HG03095 (cell line): ENCODE data around the gene GJB2.

Experiments
- ATAC-seq: cut with Tn5 transposase; IDR thresholded peaks from one replicate; pipeline ENCODE4 v1.9.1; 2021; ENCODE audit warnings: moderate library complexity; ENCODE audit not compliant: unreplicated experiment

The GJB2 gene

GRCh38 chr13:20192836-20193161, at the start of gene GJB2:
GJB2 (minus strand) TSS chr13:20192938; CDS start chr13:20189581, 3,357 bp downstream.
- no peak for ATAC-seq

- no peak for ATAC-seq
Observed at GRCh38 chr13:20241593-20241992, 48.9 kb upstream of the GJB2 start.

- no peak for ATAC-seq
Observed at GRCh38 chr13:20239748-20240147, 47.0 kb upstream of the GJB2 start.

GRCh38 chr13:20232556-20233277, 40.0 kb upstream of the GJB2 start:
- no peak for ATAC-seq

GRCh38 chr13:20231839-20232555, 39.3 kb upstream of the GJB2 start, which contains the start of gene GJB6:
GJB6 (minus strand) TSS chr13:20232319; CDS start chr13:20223480, 8,839 bp downstream.
- no peak for ATAC-seq

DNA sequence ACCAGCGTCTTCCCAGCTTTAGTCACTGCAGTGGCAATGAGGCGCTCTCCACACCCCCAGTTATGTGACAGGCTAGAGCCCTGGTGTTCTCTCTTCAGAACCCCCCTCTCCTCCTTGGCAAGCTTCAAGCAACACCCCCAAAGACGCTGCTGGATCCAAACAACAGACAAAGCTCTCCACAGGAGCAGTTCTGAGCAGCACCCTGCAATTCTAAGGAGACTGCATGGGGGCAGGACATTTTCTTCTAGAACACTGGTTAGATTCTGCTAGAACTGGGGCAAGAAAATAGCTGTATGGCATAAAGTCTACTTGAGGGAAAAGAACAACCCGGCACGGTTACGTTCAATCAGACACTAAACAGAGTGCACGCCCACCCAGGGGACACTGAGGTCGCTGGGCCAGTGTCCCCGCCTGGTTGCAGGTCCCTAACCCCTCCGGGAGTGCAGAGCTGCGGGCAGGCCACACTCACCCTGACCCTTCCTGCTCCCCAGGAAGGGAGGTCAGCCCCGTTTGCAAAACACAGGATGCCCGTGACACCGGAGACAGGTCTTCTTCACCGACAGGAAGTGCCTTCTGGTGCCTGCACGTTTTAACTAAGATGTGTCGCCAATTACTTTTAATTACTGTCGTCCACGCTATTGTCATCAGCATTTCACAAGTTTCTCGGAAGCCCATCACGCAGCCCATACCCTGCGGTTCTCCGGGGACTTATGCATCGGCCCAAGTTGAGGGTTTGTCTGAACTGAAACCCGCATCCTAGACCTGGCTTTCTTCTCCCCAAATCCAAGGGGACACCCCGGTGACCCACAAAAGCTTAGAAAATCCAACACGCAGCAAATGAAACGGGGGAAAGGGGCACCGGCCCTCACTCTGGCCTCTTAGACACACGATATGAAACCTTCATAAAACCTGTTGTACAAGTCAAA, 38.4 kb upstream of the GJB2 start:
- no peak for ATAC-seq

DNA sequence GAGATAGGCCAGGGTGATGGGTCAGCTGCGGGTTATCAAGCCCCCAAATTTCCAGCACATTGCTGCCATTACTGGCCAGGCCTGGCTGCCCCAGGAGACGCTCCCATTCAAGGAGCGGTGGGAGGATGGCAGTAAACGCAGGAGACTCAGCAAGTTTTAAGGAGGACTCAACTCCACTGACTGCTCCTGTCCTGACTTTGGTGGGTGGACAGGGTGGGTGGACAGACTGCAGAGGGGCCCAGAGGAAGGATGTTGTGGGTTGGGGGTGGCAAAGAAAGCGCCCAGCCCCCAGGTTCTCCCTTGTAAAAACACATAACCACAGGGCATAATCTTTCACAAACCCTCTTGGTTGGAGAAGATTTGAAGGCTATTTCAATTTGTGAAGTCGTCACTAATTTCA, 35.0 kb upstream of the GJB2 start:
- no peak for ATAC-seq

DNA sequence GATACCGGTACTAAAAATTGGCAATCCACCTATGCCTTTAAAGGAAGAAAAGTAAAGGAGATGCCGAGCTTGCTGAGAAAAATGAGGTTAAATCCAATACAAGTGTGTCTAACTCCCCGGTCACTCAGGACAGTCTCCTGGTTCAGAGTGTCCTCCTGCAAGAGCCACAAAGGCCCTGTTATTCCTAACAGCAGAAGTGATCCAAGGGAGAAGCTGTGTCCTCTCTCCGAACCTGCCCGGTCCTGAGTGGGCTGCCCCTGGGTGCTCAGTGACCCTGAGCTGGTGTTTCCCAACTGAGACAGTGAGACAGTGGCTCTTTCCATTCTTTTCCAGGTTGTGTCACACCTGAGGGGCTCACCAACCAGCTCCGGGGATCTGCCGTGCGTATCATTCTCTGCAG, 34.5 kb upstream of the GJB2 start:
- ATAC-seq = no peak

DNA sequence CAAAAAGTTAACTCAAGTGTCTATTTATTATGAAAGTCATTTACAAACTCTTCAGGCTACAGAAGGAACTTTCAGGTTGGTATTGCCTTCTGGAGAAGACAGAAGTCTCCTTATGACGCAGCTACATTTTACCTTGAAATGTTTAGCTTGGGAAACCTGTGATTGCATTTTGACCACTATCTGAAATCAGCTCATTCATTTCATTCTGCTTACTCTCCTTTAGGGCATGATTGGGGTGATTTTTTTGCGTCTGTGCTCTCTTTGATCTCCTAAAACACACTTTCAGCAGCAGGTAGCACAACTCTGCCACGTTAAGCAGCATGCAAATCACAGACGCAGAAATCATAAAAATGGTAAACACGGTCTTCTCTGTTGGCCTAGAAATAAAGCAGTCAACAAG, 29.8 kb upstream of the GJB2 start:
- ATAC-seq = no peak

GRCh38 chr13:20221772-20222171, 29.0 kb upstream of the GJB2 start:
- no peak for ATAC-seq

- peak; percentile 94 for ATAC-seq
Observed at GRCh38 chr13:20219577-20219976, 26.8 kb upstream of the GJB2 start.

GRCh38 chr13:20217168-20217567, 24.4 kb upstream of the GJB2 start:
- no peak for ATAC-seq

GRCh38 chr13:20209948-20210347, 17.2 kb upstream of the GJB2 start:
- ATAC-seq = no peak

- ATAC-seq = no peak
Observed at GRCh38 chr13:20206698-20207235, 14.0 kb upstream of the GJB2 start.

- no peak for ATAC-seq
Observed at GRCh38 chr13:20206065-20206697, 13.4 kb upstream of the GJB2 start.

GRCh38 chr13:20198781-20199180, 6.0 kb upstream of the GJB2 start:
- no peak for ATAC-seq

DNA sequence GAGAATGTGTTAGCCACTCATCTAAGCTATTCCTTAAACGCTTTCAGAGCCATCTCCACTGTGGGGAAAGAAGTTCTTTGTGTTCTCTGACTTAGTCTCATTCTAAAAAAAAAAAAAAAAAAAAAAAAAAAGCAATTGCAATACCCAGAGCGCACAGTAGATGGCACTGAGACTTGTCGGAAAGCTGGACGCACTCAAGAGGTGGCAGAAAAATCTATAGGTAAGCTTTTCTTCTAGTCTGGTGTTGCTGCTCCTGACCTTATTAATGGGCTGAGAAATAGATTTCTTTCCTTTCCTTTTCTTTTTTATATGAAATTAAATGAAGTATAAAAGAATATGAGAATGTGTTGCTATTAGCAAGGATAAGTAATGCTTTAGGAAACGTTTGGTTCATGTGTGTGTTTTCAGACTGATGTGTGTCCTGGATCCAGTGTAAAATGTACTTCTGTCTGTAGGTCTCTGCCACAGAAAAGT, 4.7 kb upstream of the GJB2 start:
- ATAC-seq = no peak

GRCh38 chr13:20195801-20196200, 3.1 kb upstream of the GJB2 start:
- no peak for ATAC-seq

DNA sequence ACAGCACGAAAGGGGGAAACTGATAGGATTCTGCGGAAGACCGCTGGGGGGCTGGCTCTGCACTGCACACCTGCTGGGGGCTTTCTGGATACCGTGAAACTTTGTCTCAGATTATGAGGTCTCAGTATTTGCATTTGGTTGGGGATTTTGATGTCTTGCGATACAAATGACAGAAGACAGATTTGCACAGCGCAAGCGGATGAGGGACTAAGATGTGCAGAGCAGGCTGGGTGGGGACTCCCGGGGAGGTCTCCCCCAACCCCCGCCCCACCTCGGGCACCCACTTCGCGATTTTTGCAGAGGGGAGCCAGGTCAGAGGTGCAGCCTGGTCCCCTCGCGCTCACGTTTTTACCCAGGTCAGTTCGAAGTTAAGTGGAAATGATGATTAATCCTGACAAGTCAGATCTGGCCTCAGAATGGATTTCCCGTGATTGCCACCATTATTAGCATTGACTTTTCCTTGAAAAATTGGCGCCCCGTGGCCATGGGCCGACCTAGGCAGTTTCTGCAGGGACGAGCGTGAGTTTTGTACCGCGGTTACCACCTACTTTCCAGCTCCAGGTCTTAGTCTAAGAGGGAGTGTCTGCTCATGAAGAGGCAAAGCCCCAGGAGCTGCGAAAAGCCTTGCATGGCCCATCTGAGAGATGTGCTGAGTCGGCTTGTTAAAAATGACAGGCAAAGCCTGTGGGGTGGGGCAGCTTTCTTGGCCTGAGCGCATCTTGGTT, 1.3 kb upstream of the GJB2 start:
- ATAC-seq = no peak
